ENCODE data around the gene ZNF609.

Gene ZNF609

GRCh38 chr15:64717735-64718495 lies 257.5 kb downstream of the ZNF609 start:
- DNase-seq (ENCODE audit: low read depth, low spot score) = no peak

- DNase-seq (ENCODE audit: low read depth, low spot score) = no peak
These were observed 259.8 kb downstream of the ZNF609 start for GRCh38 chr15:64720188-64720587.

- DNase-seq (ENCODE audit: low read depth, low spot score) = no peak
These were observed 269.8 kb downstream of the ZNF609 start for GRCh38 chr15:64730151-64730550.

GRCh38 chr15:64731012-64731804 lies 270.8 kb downstream of the ZNF609 start:
- peak; percentile 71 for DNase-seq (ENCODE audit: low read depth, low spot score)

GRCh38 chr15:64731805-64732151 lies 271.4 kb downstream of the ZNF609 start:
- no peak for DNase-seq (ENCODE audit: low read depth, low spot score)

GRCh38 chr15:64732156-64732860 lies 271.9 kb downstream of the ZNF609 start:
- no peak for DNase-seq (ENCODE audit: low read depth, low spot score)

Measured in activated CD4-positive, CD25-positive, alpha-beta regulatory T cell treated with anti-CD3 and anti-CD28 coated beads, Interleukin-2, amount 50 U/mL, for 16 hours (primary cell).